Measurements from ENCODE around the gene TMEM182.

- TF ChIP-seq, protein P1, sequence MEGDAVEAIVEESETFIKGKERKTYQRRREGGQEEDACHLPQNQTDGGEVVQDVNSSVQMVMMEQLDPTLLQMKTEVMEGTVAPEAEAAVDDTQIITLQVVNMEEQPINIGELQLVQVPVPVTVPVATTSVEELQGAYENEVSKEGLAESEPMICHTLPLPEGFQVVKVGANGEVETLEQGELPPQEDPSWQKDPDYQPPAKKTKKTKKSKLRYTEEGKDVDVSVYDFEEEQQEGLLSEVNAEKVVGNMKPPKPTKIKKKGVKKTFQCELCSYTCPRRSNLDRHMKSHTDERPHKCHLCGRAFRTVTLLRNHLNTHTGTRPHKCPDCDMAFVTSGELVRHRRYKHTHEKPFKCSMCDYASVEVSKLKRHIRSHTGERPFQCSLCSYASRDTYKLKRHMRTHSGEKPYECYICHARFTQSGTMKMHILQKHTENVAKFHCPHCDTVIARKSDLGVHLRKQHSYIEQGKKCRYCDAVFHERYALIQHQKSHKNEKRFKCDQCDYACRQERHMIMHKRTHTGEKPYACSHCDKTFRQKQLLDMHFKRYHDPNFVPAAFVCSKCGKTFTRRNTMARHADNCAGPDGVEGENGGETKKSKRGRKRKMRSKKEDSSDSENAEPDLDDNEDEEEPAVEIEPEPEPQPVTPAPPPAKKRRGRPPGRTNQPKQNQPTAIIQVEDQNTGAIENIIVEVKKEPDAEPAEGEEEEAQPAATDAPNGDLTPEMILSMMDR (IDR thresholded peaks at IDR 0.05), result no peak
- no peak for TF ChIP-seq POLR2A (IDR thresholded peaks at IDR 0.05)
Observed at GRCh38 chr2:102768892-102769291, 7.1 kb downstream of the TMEM182 start.

All from lower leg skin (tissue), 3 donors.